ENCODE measurements around the gene NAMPT. TPM values are rescaled to one million over a fixed set of nuclear protein-coding genes. Genes with fewer than 3 reads are reported as not detected.

Gene NAMPT
- total RNA-seq, 4 donors from 2014 or later, result 274 to 823 (median 604) TPM

- Histone ChIP-seq H3K27me3 (no peaks in the 10 kb centered on the region), H3K4me1 (no peaks in the 10 kb centered on the region), H3K27ac (no peak overlapping the region), H3K9me3 (peaks cover 0 to 9% (median 0%) of the 10 kb centered on the region in 3 donors), H3K4me3 (no peak overlapping the region), H3K36me3 (peaks cover 0 to 55% (median 0%) of the 10 kb centered on the region in 3 donors)
- TF ChIP-seq POLR2A (IDR thresholded peaks at IDR 0.05) (no peak), CTCF (IDR thresholded peaks at IDR 0.05) (no peak)
- DNase-seq, result no peak
- WGBS, 2 donors, result 95% methylated on average over 4 of the region's 4 CpGs
- intact Hi-C loops (cut with DNase I), result no loop called here
Measured at GRCh38 chr7:106247841-106248240, 36.9 kb downstream of the NAMPT start.

- 82 to 84% methylated on average over 5 of the region's 5 CpGs for WGBS, 2 donors
- DNase-seq, result no peak
- intact Hi-C loops (cut with DNase I), result no loop called here
- H3K4me3 ChIP-seq, result no peak overlapping the region
- TF ChIP-seq POLR2A (IDR thresholded peaks at IDR 0.05) (no peak), CTCF (IDR thresholded peaks at IDR 0.05) (no peak)
- no peaks in the 10 kb centered on the region for H3K4me1 ChIP-seq
- H3K36me3 ChIP-seq, result peaks cover 0 to 48% (median 0%) of the 10 kb centered on the region in 3 donors
- no peaks in the 10 kb centered on the region for H3K27me3 ChIP-seq
- H3K9me3 ChIP-seq, result peaks cover 0 to 9% (median 0%) of the 10 kb centered on the region in 3 donors
- H3K27ac ChIP-seq, result no peak overlapping the region
Measured at GRCh38 chr7:106246902-106247711, 37.7 kb downstream of the NAMPT start.

GRCh38 chr7:106243893-106244292 lies 40.9 kb downstream of the NAMPT start:
- Histone ChIP-seq H3K36me3 (peaks cover 0 to 23% (median 0%) of the 10 kb centered on the region in 3 donors), H3K4me1 (no peaks in the 10 kb centered on the region), H3K4me3 (no peak overlapping the region), H3K27me3 (no peaks in the 10 kb centered on the region), H3K27ac (no peak overlapping the region), H3K9me3 (peaks cover 0 to 9% (median 0%) of the 10 kb centered on the region in 3 donors)
- intact Hi-C loops (cut with DNase I), result no loop called here
- no peak for DNase-seq
- TF ChIP-seq CTCF (IDR thresholded peaks at IDR 0.05), result no peak
- TF ChIP-seq POLR2A (IDR thresholded peaks at IDR 0.05), result no peak
- WGBS, 2 donors, result 60 to 68% methylated on average over 2 of the region's 2 CpGs

- H3K4me1 ChIP-seq, result no peaks in the 10 kb centered on the region
- H3K27ac ChIP-seq, result peak overlapping the region in 3 of 4 donors; percentile 13 to 29 (median 18)
- intact Hi-C loops (cut with DNase I), result no loop called here
- H3K9me3 ChIP-seq, result no peaks in the 10 kb centered on the region
- no peaks in the 10 kb centered on the region for H3K36me3 ChIP-seq
- no peak overlapping the region for H3K4me3 ChIP-seq
- DNase-seq, result no peak
- H3K27me3 ChIP-seq, result no peaks in the 10 kb centered on the region
- TF ChIP-seq POLR2A (IDR thresholded peaks at IDR 0.05) (no peak), CTCF (IDR thresholded peaks at IDR 0.05) (no peak)
- 51 to 52% methylated on average over 3 of the region's 3 CpGs for WGBS, 2 donors
Measured at GRCh38 chr7:106239406-106239805, 45.4 kb downstream of the NAMPT start.

- TF ChIP-seq POLR2A (IDR thresholded peaks at IDR 0.05) (no peak), CTCF (IDR thresholded peaks at IDR 0.05) (no peak)
- Histone ChIP-seq H3K36me3 (no peaks in the 10 kb centered on the region), H3K27me3 (no peaks in the 10 kb centered on the region), H3K27ac (peak overlapping the region in 3 of 4 donors; percentile 13 to 29 (median 18)), H3K9me3 (no peaks in the 10 kb centered on the region), H3K4me1 (no peaks in the 10 kb centered on the region), H3K4me3 (no peak overlapping the region)
- WGBS, 2 donors, result 66 to 85% methylated on average over 5 of the region's 5 CpGs
- DNase-seq, result no peak
- intact Hi-C loops (cut with DNase I), result no loop called here
Measured at GRCh38 chr7:106238830-106239229, 46.0 kb downstream of the NAMPT start.

All from esophagus squamous epithelium (tissue), 5 donors.